ENCODE measurements around the gene MPND. TPM values are rescaled to one million over a fixed set of nuclear protein-coding genes. Genes with fewer than 3 reads are reported as not detected.

The MPND gene
- total and polyA plus RNA-seq, 2 of the 13 experiments (the other 11 are each of a cell fraction or from before 2014, with no cell fraction given), result 10.8 to 15.8 TPM

- TF ChIP-seq GABPB1 (CRISPR knock-in tag; IDR thresholded peaks at IDR 0.05) (peak; percentile 85), ISL2 (CRISPR knock-in tag; IDR thresholded peaks at IDR 0.05) (0 out of 2 replicates have a peak, but pooled peaks have one; percentile 46), SATB2 (CRISPR knock-in tag; IDR thresholded peaks at IDR 0.05) (no peak), DNMT1 (CRISPR knock-in tag; IDR thresholded peaks at IDR 0.05) (no peak), SAP130 (CRISPR knock-in tag; IDR thresholded peaks at IDR 0.05; ENCODE audit: low read depth) (peak; percentile 96), THAP11 (CRISPR knock-in tag; IDR thresholded peaks at IDR 0.05) (peak; percentile 84), ZNF570 (CRISPR knock-in tag; IDR thresholded peaks at IDR 0.05; ENCODE audit: borderline replicate concordance) (no peak), BHLHE40 (IDR thresholded peaks at IDR 0.05; ENCODE audit: low read length) (peak; percentile 70; the same call in 1 of the 2 replicates), HMGA1 (CRISPR knock-in tag; conservative IDR thresholded peaks at IDR 0.05) (no peak), PHF8 (CRISPR knock-in tag; IDR thresholded peaks at IDR 0.05) (peak; percentile 66), NFIB (CRISPR knock-in tag; IDR thresholded peaks at IDR 0.05; ENCODE audit: borderline replicate concordance) (no peak), ZNF562 (CRISPR knock-in tag; IDR thresholded peaks at IDR 0.05; ENCODE audit: borderline replicate concordance) (no peak), ZFP82 (CRISPR knock-in tag; IDR thresholded peaks at IDR 0.05; ENCODE audit: borderline replicate concordance) (peak; percentile 59; the same call in 1 of the 2 replicates), ZNF333 (CRISPR knock-in tag; IDR thresholded peaks at IDR 0.05; ENCODE audit: borderline replicate concordance) (0 out of 2 replicates have a peak, but pooled peaks have one; percentile 42), ZNF33A (CRISPR knock-in tag; IDR thresholded peaks at IDR 0.05; ENCODE audit: borderline replicate concordance) (0 out of 2 replicates have a peak, but pooled peaks have one; percentile 69), NRL (CRISPR knock-in tag; IDR thresholded peaks at IDR 0.05; ENCODE audit: borderline replicate concordance) (peak; percentile 85), ZNF770 (CRISPR knock-in tag; IDR thresholded peaks at IDR 0.05) (peak; percentile 99), ZNF7 (CRISPR knock-in tag; IDR thresholded peaks at IDR 0.05) (no peak), RARA (CRISPR knock-in tag; IDR thresholded peaks at IDR 0.05) (peak; percentile 94), HNRNPLL (IDR thresholded peaks at IDR 0.05; ENCODE audit: low read depth, low read length, poor library complexity, severe bottlenecking) (peak; percentile 36), PRMT3 (CRISPR knock-in tag; IDR thresholded peaks at IDR 0.05; ENCODE audit: borderline replicate concordance, low read depth) (no peak), ONECUT2 (CRISPR knock-in tag; IDR thresholded peaks at IDR 0.05) (no peak)
- TF ChIP-seq, protein P1, sequence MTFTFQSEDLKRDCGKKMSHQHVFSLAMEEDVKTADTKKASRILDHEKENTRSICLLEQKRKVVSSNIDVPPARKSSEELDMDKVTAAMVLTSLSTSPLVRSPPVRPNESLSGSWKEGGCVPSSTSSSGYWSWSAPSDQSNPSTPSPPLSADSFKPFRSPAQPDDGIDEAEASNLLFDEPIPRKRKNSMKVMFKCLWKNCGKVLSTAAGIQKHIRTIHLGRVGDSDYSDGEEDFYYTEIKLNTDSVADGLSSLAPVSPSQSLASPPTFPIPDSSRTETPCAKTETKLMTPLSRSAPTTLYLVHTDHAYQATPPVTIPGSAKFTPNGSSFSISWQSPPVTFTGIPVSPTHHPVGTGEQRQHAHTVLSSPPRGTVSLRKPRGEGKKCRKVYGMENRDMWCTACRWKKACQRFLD (CRISPR knock-in tag; IDR thresholded peaks at IDR 0.05; ENCODE audit: borderline replicate concordance), result peak; percentile 82
- TF ChIP-seq, protein P2, sequence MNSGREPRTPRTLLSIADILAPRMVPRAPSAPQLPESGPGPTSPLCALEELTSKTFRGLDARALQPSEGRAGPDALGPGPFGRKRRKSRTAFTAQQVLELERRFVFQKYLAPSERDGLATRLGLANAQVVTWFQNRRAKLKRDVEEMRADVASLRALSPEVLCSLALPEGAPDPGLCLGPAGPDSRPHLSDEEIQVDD (CRISPR knock-in tag; IDR thresholded peaks at IDR 0.05; ENCODE audit: borderline replicate concordance), result no peak
Observed at GRCh38 chr19:4374498-4375163, 31.3 kb downstream of the MPND start (continued).

Measured in HepG2 (cell line).